Measurements from ENCODE around the gene EEF2K. TPM values are rescaled to one million over a fixed set of nuclear protein-coding genes. Genes with fewer than 3 reads are reported as not detected.

EEF2K gene
- total and polyA plus RNA-seq, 3 experiments from 2014 or later, result 1.9 to 28.3 (median 27.2) TPM

DNA sequence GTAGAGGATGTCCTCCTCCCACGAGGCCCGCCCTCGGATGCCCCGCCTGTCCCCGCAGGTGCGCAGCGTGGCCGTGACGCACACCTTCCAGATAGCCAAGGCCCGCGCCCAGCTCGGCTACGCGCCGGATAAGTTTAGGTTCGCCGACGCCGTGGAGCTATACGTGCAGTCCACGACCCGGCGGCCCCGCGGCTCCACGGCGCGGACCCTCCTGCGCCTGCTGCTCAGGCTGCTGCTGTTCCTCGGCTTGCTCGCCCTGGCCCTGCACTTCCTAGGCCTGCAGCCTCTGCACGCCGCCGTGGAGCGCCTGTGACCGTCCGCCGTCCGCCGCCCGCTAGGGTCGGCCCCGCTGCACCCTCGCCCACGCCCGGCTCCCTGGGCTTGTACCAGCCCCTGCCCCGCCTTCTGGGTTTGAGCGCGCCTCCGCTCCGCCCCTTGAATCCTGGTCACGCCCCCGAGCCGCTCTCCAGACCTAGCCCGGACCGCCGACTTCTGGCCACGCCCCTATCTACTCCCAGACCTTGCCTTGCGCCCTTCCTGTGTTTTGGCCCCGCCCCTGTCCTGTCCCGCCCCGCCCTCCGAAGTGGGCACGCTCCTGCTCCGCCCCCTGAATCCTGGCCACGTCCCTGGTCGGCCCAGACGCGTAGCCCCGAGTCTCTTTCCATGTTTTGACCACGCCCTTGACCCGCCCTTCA, 15.8 kb upstream of the EEF2K start:
- DNase-seq, result peak; percentile 86 to 98 (median 96)
- H3K4me1 ChIP-seq (ENCODE audit: insufficient read depth, low read length), result peaks cover 65% of the 10 kb centered on the region
- peak overlapping the region; percentile 87 to 97 (median 94) for H3K4me3 Mint-ChIP-seq
- peaks cover 0 to 9% (median 6%) of the 10 kb centered on the region in 3 donors for H3K36me3 Mint-ChIP-seq
- H3K27me3 Mint-ChIP-seq, result peaks cover 0 to 10% of the 10 kb centered on the region in 2 donors
- POLR2A ChIA-PET, result interaction anchor here (0.5 to 2.7 kb wide), 8 partner anchors 16 to 529 kb away, joined by 3 to 24 read pairs (median 6); partner anchors contain the start of genes EEF2K, MOSMO and POLR3E
- peak overlapping the region; percentile 51 for H3K4me3 ChIP-seq (ENCODE audit: low read length)
- H3K27ac Mint-ChIP-seq, result peak overlapping the region; percentile 98 to 100 (median 99)
- peaks cover 0 to 7% (median 0%) of the 10 kb centered on the region in 5 donors for H3K9me3 Mint-ChIP-seq
- H3K9me3 ChIP-seq (ENCODE audit: low read length), result no peaks in the 10 kb centered on the region
- H3K36me3 ChIP-seq (ENCODE audit: insufficient read depth, low read length), result no peaks in the 10 kb centered on the region
- CTCF ChIA-PET, result interaction anchor here (0.7 to 8.4 kb wide), 7 partner anchors 20 to 239 kb away, joined by 3 to 115 read pairs (median 11); partner anchors contain the start of genes MOSMO, PDZD9 and POLR3E
- peak overlapping the region; percentile 99 for H3K27ac ChIP-seq (ENCODE audit: low read depth, low read length)
- H3K27me3 ChIP-seq (ENCODE audit: insufficient read depth, low read length, poor library complexity, severe bottlenecking), result no peaks in the 10 kb centered on the region
- H3K4me1 Mint-ChIP-seq, result peaks cover 53 to 76% (median 61%) of the 10 kb centered on the region in 3 donors

DNA sequence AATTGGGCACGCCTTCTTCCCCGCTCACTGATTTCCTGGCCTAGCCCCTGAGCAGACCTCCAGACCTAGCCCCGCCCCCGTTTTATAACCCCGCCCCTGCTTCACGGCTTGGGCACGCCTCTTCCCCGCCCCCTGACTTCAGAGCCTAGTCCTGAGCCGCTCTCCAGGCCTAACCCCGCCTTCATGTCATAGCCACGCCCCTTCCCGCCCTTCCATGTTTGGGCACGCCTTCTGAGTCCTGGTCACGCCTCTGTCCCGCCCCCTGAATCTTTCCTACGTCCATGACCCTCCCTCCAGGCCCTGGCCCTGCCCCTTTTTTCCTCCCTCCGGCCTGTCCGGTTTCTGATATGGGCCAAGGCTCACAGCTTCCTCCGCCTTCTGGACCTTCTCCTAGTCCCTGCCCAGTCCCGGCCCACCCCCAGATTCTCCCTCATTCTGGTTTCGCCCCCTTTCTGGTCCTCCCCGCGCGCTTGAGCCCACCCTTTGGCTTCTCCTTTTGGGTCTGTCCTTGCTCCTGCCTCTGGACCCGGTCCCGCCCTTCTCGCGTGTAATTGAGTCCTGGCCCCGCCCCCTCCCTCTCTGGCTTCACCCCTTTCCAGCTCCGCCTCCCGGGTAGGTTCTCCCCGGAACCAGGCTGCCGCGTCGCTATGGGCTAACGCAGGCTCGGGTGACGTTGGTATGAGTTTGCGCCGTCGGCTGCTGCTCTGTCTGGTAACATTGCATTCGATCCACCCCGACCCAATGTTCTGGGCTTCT, 15.1 kb upstream of the EEF2K start:
- Mint-ChIP-seq H3K27ac (peak overlapping the region; percentile 98 to 100 (median 99)), H3K4me3 (peak overlapping the region; percentile 87 to 97 (median 94)), H3K27me3 (peaks cover 0 to 17% of the 10 kb centered on the region in 2 donors), H3K9me3 (peaks cover 0 to 7% (median 3%) of the 10 kb centered on the region in 5 donors), H3K4me1 (peaks cover 59 to 82% (median 69%) of the 10 kb centered on the region in 3 donors), H3K36me3 (peaks cover 0 to 13% (median 6%) of the 10 kb centered on the region in 3 donors)
- CTCF ChIA-PET, result interaction anchor here (0.6 to 8.4 kb wide), 7 partner anchors 11 to 185 kb away, joined by 3 to 115 read pairs (median 6); partner anchors contain the start of genes EEF2K, MOSMO and POLR3E
- POLR2A ChIA-PET, result interaction anchor here (0.6 to 2.7 kb wide), 9 partner anchors 16 to 546 kb away, joined by 3 to 24 read pairs (median 5); partner anchors contain the start of genes CDR2, EEF2K, MOSMO and POLR3E
- Histone ChIP-seq H3K36me3 (ENCODE audit: insufficient read depth, low read length) (no peaks in the 10 kb centered on the region), H3K9me3 (ENCODE audit: low read length) (no peaks in the 10 kb centered on the region), H3K27ac (ENCODE audit: low read depth, low read length) (peak overlapping the region; percentile 99), H3K27me3 (ENCODE audit: insufficient read depth, low read length, poor library complexity, severe bottlenecking) (no peaks in the 10 kb centered on the region), H3K4me3 (ENCODE audit: low read length) (peak overlapping the region; percentile 86), H3K4me1 (ENCODE audit: insufficient read depth, low read length) (peaks cover 70% of the 10 kb centered on the region)
- peak; percentile 98 to 100 (median 99) for DNase-seq

DNA sequence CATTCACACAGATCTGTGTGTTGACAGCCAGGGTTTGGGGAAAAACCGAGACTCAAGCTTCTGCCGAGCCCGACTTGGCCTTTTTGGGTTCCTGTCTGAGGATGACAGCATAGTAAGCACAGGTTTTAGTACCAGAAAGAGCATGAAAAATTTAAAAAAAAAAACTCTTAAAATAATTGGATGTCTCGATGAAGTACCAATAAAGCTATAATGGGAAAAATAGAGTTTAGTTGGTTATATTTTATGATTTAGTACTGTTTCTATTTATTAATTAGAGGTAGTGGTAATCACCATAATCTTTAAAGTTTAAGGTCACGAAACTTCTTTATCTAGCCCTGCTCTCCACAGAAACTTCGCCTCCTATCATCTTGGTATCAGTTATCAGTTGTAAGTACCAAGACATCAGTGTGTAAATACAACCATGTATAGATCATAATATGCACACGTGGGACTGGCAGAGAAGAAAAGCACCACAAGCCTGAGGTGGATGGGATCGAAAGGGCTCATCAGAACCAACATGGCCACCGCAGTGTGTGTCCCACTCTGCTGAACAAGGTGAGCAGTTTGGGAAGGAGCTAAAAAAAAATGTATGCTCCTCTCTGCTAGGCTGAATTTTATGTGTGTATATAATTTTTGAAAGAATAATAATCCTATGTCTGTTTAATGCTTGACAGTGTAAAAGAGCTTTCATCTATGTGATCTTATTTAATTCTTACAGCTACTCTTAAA, 14.4 kb upstream of the EEF2K start:
- Mint-ChIP-seq H3K4me1 (peaks cover 62 to 86% (median 73%) of the 10 kb centered on the region in 3 donors), H3K9me3 (peaks cover 0 to 7% (median 3%) of the 10 kb centered on the region in 5 donors), H3K4me3 (peak overlapping the region; percentile 87 to 97 (median 94)), H3K27ac (peak overlapping the region; percentile 98 to 100 (median 99)), H3K27me3 (peaks cover 0 to 18% of the 10 kb centered on the region in 2 donors), H3K36me3 (peaks cover 0 to 13% (median 6%) of the 10 kb centered on the region in 3 donors)
- peaks cover 77% of the 10 kb centered on the region for H3K4me1 ChIP-seq (ENCODE audit: insufficient read depth, low read length)
- DNase-seq, result peak in 2 of 5 donors; percentile 14 to 61
- H3K9me3 ChIP-seq (ENCODE audit: low read length), result no peaks in the 10 kb centered on the region
- ChIA-PET POLR2A (interaction anchor here (0.6 to 2.7 kb wide), 9 partner anchors 15 to 546 kb away, joined by 3 to 24 read pairs (median 5); partner anchors contain the start of genes CDR2, EEF2K, MOSMO and POLR3E), CTCF (interaction anchor here (0.6 to 8.4 kb wide), 9 partner anchors 8 to 186 kb away, joined by 3 to 115 read pairs (median 5); partner anchors contain the start of genes EEF2K, MOSMO and POLR3E)
- peak overlapping the region; percentile 99 for H3K27ac ChIP-seq (ENCODE audit: low read depth, low read length)
- H3K36me3 ChIP-seq (ENCODE audit: insufficient read depth, low read length), result no peaks in the 10 kb centered on the region
- peak overlapping the region; percentile 86 for H3K4me3 ChIP-seq (ENCODE audit: low read length)
- no peaks in the 10 kb centered on the region for H3K27me3 ChIP-seq (ENCODE audit: insufficient read depth, low read length, poor library complexity, severe bottlenecking)

DNA sequence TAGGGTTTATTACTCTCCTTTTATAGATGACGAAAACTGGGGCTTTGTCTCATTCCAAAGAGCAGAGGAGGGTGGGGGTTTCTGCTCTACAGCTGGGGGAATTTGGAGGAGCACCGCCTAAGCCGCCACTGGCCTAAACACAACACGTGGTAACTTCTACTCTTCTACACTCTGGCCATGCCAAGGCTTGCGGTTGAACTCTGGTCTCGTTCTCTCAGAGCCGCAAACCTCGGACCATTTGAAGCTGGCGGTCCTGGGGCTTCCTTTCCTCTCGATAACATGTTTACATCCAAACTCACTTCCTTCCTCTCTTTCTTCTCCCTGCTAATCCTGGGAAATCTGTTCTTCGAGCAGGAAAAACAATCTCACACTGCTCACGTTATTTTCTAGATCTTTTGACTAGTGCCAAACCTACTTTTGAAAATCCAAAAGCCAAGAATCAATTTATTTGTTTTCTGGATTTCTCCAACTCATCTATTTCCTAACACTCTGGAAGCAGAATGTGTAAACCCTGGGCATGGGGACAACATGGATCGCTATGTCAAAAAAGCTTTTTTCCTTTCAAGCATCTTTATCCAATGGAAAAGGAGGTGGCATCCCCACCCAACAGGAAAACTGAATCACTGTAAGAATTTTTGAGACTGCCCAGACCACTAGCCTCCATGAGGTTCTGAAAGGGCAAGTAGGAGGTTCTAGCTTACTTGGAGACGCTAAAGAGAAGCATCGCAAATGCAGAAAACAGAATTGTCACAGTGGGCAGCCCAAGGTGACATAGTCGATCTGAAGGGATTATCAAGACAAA, 13.6 kb upstream of the EEF2K start:
- peak; percentile 70 to 89 (median 88) for DNase-seq
- no peaks in the 10 kb centered on the region for H3K36me3 ChIP-seq (ENCODE audit: insufficient read depth, low read length)
- H3K36me3 Mint-ChIP-seq, result peaks cover 0 to 13% (median 6%) of the 10 kb centered on the region in 3 donors
- peaks cover 0 to 7% (median 3%) of the 10 kb centered on the region in 5 donors for H3K9me3 Mint-ChIP-seq
- H3K4me3 Mint-ChIP-seq, result peak overlapping the region; percentile 87 to 97 (median 94)
- ChIA-PET CTCF (interaction anchor here (0.9 to 8.4 kb wide), 9 partner anchors 9 to 187 kb away, joined by 3 to 115 read pairs (median 5); partner anchors contain the start of genes EEF2K, MOSMO and POLR3E), POLR2A (interaction anchor here (1.0 to 2.7 kb wide), 3 partner anchors 106 to 184 kb away, joined by 3 to 24 read pairs (median 9); partner anchors contain the start of gene MOSMO)
- no peaks in the 10 kb centered on the region for H3K27me3 ChIP-seq (ENCODE audit: insufficient read depth, low read length, poor library complexity, severe bottlenecking)
- peak overlapping the region; percentile 86 for H3K4me3 ChIP-seq (ENCODE audit: low read length)
- H3K4me1 Mint-ChIP-seq, result peaks cover 63 to 84% (median 73%) of the 10 kb centered on the region in 3 donors
- H3K27me3 Mint-ChIP-seq, result peaks cover 0 to 18% of the 10 kb centered on the region in 2 donors
- H3K9me3 ChIP-seq (ENCODE audit: low read length), result no peaks in the 10 kb centered on the region
- peak overlapping the region; percentile 98 to 100 (median 99) for H3K27ac Mint-ChIP-seq
- H3K4me1 ChIP-seq (ENCODE audit: insufficient read depth, low read length), result peaks cover 76% of the 10 kb centered on the region
- peak overlapping the region; percentile 99 for H3K27ac ChIP-seq (ENCODE audit: low read depth, low read length)

DNA sequence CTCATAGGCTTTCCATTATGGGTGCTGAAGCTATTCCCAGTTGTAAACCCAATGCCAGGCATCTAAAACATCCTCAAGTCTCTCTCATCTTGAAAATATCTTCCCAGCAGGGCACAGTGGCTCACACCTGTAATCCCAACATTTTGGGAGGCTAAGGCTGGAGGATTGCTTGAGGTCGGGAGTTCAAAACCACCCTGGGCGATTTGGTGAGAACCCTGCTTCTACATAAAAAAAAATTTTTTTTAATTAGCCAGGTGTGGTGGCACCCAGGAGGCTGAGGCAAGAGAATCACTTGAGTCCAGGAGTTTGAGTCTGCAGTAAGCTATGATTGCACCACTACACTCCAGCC, 13.0 kb upstream of the EEF2K start:
- DNase-seq, result no peak
- H3K27ac Mint-ChIP-seq, result peak overlapping the region; percentile 98 to 100 (median 99)
- H3K36me3 ChIP-seq (ENCODE audit: insufficient read depth, low read length), result no peaks in the 10 kb centered on the region
- H3K4me3 Mint-ChIP-seq, result peak overlapping the region in 5 of 7 donors; percentile 87 to 97 (median 94)
- CTCF ChIA-PET, result interaction anchor here (0.9 to 8.4 kb wide), 5 partner anchors 9 to 187 kb away, joined by 3 to 115 read pairs (median 9); partner anchors contain the start of genes EEF2K, MOSMO and POLR3E
- peaks cover 0 to 13% (median 6%) of the 10 kb centered on the region in 3 donors for H3K36me3 Mint-ChIP-seq
- H3K9me3 Mint-ChIP-seq, result peaks cover 0 to 7% (median 3%) of the 10 kb centered on the region in 5 donors
- peak overlapping the region; percentile 99 for H3K27ac ChIP-seq (ENCODE audit: low read depth, low read length)
- peaks cover 62 to 80% (median 71%) of the 10 kb centered on the region in 3 donors for H3K4me1 Mint-ChIP-seq
- H3K4me3 ChIP-seq (ENCODE audit: low read length), result peak overlapping the region; percentile 86
- POLR2A ChIA-PET, result interaction anchor here (2.7 kb wide), 1 partner anchor 184 kb away, joined by 24 read pairs; the partner anchor contains the start of gene MOSMO
- H3K4me1 ChIP-seq (ENCODE audit: insufficient read depth, low read length), result peaks cover 70% of the 10 kb centered on the region
- H3K27me3 ChIP-seq (ENCODE audit: insufficient read depth, low read length, poor library complexity, severe bottlenecking), result no peaks in the 10 kb centered on the region
- H3K27me3 Mint-ChIP-seq, result peaks cover 0 to 18% of the 10 kb centered on the region in 2 donors
- no peaks in the 10 kb centered on the region for H3K9me3 ChIP-seq (ENCODE audit: low read length)

DNA sequence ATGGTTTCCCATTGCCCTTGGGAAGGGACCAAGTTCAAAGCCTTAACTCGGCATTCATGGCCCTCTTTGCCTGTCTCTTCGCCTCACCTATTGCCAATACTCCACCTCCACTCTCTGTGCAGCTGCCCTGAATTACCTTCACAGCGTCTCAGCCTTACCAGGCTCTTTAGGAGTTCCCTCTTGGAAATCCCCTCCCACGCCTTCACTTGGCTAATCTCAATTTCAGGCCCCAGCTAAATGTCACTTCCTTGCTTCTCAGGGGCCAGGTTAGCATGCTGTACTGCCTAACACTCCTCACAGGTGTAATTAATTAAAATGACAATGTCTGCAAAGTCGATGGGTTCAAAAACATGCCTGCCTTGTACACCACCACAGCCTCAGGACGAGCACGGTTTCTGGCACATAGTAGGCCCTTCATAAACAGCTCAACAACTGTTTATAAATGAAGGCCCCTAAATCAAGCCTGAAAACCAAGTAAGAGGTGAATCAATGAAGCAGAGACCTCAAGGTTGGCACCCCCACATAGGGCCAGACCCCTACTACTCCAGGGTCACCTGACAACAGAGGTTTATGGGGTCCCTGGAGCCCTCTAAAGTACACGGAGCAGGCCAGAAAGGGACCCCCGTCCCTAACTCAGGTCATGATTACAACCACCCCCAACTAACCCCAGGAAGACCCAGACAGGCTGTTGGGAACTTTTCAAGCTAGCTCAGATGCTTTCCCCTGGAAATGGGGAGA, 11.2 kb upstream of the EEF2K start:
- peak in 2 of 5 donors; percentile 12 to 23 for DNase-seq
- peaks cover 44 to 67% (median 53%) of the 10 kb centered on the region in 3 donors for H3K4me1 Mint-ChIP-seq

More for the DNA sequence above, 11.2 kb upstream of the EEF2K start:
- no peaks in the 10 kb centered on the region for H3K9me3 ChIP-seq (ENCODE audit: low read length)
- H3K4me3 ChIP-seq (ENCODE audit: low read length), result peak overlapping the region; percentile 11
- ChIA-PET CTCF (interaction anchor here (0.8 to 3.6 kb wide), 5 partner anchors 11 to 186 kb away, joined by 3 to 33 read pairs (median 3); partner anchors contain the start of genes EEF2K and POLR3E), POLR2A (interaction anchor here (2.4 kb wide), 1 partner anchor 11 kb away, joined by 7 read pairs; the partner anchor contains the start of gene EEF2K)
- H3K27ac ChIP-seq (ENCODE audit: low read depth, low read length), result peak overlapping the region; percentile 38
- H3K36me3 ChIP-seq (ENCODE audit: insufficient read depth, low read length), result no peaks in the 10 kb centered on the region
- H3K27ac Mint-ChIP-seq, result peak overlapping the region; percentile 88 to 100 (median 96)
- peaks cover 51% of the 10 kb centered on the region for H3K4me1 ChIP-seq (ENCODE audit: insufficient read depth, low read length)
- H3K4me3 Mint-ChIP-seq, result peak overlapping the region; percentile 82 to 96 (median 89)
- peaks cover 0 to 18% of the 10 kb centered on the region in 2 donors for H3K27me3 Mint-ChIP-seq
- H3K36me3 Mint-ChIP-seq, result peaks cover 0 to 10% (median 6%) of the 10 kb centered on the region in 3 donors
- no peaks in the 10 kb centered on the region for H3K27me3 ChIP-seq (ENCODE audit: insufficient read depth, low read length, poor library complexity, severe bottlenecking)
- H3K9me3 Mint-ChIP-seq, result peaks cover 0 to 7% (median 3%) of the 10 kb centered on the region in 5 donors

All from CD8-positive, alpha-beta memory T cell (primary cell).